Memory B cell (primary cell): Measurements from ENCODE around the gene TULP3.

Experiments used
- ATAC-seq: fragments of 150-1000 bp; cut with Tn5 transposase; 2 replicates; pipeline ENCODE4 v1.10.0; 2021; ENCODE audit warnings: low read depth, mild to moderate bottlenecking, moderate library complexity
- DNase-seq, 2 donors: peaks; one replicate each; pipeline ENCODE4 v3.0.0; 2022; ENCODE audit warnings: low spot score in 2 of 2
- H3K27ac Mint-ChIP-seq: one replicate; pipeline ENCODE4 v1.8.0; 2022; ENCODE audit warnings: mild to moderate bottlenecking, moderate library complexity, mixed read lengths
- H3K27me3 Mint-ChIP-seq: one replicate; pipeline ENCODE4 v1.8.0; 2022; ENCODE audit warnings: mixed read lengths
- H3K36me3 Mint-ChIP-seq: one replicate; pipeline ENCODE4 v1.8.0; 2022; ENCODE audit warnings: mild to moderate bottlenecking, mixed read lengths
- H3K4me1 Mint-ChIP-seq: one replicate; pipeline ENCODE4 v1.8.0; 2022; ENCODE audit warnings: mixed read lengths
- H3K4me3 Mint-ChIP-seq: one replicate; pipeline ENCODE4 v1.8.0; 2022; ENCODE audit warnings: mild to moderate bottlenecking, moderate library complexity, mixed read lengths
- H3K9me3 Mint-ChIP-seq: one replicate; pipeline ENCODE4 v1.8.0; 2022; ENCODE audit warnings: mixed read lengths

TULP3 gene

DNA sequence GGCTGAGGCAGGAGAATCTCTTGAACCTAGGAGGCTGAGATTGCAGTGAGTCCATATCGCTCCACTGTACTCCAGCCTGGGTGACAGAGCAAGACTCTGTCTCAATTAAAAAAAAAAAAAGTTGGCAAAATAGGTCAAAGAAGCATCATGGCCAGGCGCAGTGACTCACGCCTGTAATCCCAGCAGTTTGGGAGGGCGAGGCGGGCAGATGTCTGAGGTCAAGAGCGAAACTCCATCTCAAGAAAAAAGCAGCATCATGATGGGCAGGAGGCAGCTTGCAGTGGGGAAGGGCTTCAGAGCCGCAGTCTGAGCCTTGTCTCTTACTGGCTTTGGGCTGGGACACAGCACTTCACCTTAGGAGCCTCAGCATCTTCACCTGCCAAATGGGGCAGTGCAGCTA is 89.9 kb downstream of the TULP3 start:
- no peaks in the 10 kb centered on the region for H3K4me1 Mint-ChIP-seq
- ATAC-seq (no peak), DNase-seq (no peak)
- H3K27ac Mint-ChIP-seq: no peak overlapping the region
- no peak overlapping the region for H3K4me3 Mint-ChIP-seq
- peaks cover 6% of the 10 kb centered on the region for H3K27me3 Mint-ChIP-seq
- H3K36me3 Mint-ChIP-seq: no peaks in the 10 kb centered on the region
- H3K9me3 Mint-ChIP-seq: no peaks in the 10 kb centered on the region

GRCh38 chr12:2982361-2982760 is 91.7 kb downstream of the TULP3 start:
- H3K36me3 Mint-ChIP-seq: no peaks in the 10 kb centered on the region
- no peak for DNase-seq
- no peak for ATAC-seq
- H3K4me3 Mint-ChIP-seq: no peak overlapping the region
- H3K9me3 Mint-ChIP-seq: no peaks in the 10 kb centered on the region
- H3K4me1 Mint-ChIP-seq: no peaks in the 10 kb centered on the region
- no peak overlapping the region for H3K27ac Mint-ChIP-seq
- peaks cover 4% of the 10 kb centered on the region for H3K27me3 Mint-ChIP-seq

DNA sequence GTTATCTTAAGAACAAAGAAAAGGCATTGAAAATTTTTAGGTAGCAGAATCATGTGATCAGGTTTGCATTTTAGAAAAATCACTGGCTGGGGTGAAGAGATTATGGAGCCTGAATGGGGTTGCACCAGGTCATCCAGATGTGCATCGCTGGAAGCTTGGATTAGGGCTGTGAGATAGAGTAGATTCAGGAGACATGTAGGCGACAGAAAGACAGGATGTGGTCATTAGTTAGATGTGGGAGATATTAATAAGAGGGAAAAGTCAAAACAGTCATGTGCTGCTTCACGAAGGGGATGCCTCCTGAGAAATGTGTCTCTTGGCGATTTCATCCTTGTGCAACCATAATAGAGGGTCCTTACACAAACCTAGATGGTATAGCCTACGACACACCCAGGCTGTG is 93.6 kb downstream of the TULP3 start:
- ATAC-seq (no peak), DNase-seq (no peak)
- Mint-ChIP-seq H3K4me3 (no peak overlapping the region), H3K36me3 (no peaks in the 10 kb centered on the region), H3K27me3 (peaks cover 4% of the 10 kb centered on the region), H3K9me3 (peaks cover 2% of the 10 kb centered on the region), H3K4me1 (no peaks in the 10 kb centered on the region), H3K27ac (no peak overlapping the region)

- ATAC-seq (no peak), DNase-seq (no peak)
- Mint-ChIP-seq H3K27ac (no peak overlapping the region), H3K36me3 (peaks cover 1% of the 10 kb centered on the region), H3K4me1 (no peaks in the 10 kb centered on the region), H3K9me3 (peaks cover 3% of the 10 kb centered on the region), H3K27me3 (peaks cover 4% of the 10 kb centered on the region), H3K4me3 (no peak overlapping the region)
Measured at GRCh38 chr12:2984698-2985097, 94.0 kb downstream of the TULP3 start.

DNA sequence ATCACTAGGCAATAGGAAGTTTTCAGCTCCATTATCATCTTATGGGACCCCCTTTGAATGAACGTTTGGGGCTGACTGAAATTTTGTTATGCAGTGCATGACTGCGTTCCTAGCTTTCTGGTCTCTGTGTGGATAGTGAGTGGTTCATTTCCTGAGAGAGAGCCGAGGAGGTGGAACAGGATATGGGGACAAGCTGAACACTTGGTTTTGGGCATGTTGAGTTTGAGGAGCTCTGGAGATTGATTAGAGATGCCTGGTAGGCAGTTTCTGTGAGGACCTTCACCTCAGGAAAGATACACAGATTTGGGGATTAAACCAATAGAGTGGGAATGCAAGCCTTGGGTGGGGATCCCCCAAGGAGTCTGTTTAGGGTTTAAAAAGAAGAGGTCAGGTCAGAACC is 96.2 kb downstream of the TULP3 start:
- peaks cover 3% of the 10 kb centered on the region for H3K36me3 Mint-ChIP-seq
- DNase-seq (no peak), ATAC-seq (no peak)
- no peak overlapping the region for H3K27ac Mint-ChIP-seq
- H3K4me1 Mint-ChIP-seq: no peaks in the 10 kb centered on the region
- H3K4me3 Mint-ChIP-seq: no peak overlapping the region
- peaks cover 6% of the 10 kb centered on the region for H3K9me3 Mint-ChIP-seq
- peaks cover 4% of the 10 kb centered on the region for H3K27me3 Mint-ChIP-seq

DNA sequence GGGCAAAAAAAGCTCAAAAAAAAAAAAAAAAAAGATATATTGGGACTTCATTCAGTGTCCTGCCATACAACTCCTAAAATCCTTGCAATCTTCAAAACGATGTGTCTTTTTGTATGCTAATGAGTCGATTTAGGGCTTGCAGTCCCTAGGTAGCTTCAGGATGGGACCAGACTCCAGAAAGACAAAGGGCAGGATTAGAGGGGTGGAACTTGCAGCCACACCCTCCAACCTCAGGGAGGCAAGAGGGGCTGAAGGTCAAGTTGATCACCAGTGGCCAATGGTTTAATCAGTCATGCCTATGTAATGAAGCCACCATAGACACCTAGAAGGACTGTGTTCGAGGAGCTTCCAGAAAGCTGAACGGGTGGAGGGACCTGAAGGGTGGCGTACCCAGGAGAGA is 97.8 kb downstream of the TULP3 start:
- ATAC-seq (no peak), DNase-seq (no peak)
- Mint-ChIP-seq H3K9me3 (peaks cover 6% of the 10 kb centered on the region), H3K4me1 (no peaks in the 10 kb centered on the region), H3K4me3 (no peak overlapping the region), H3K27me3 (peaks cover 4% of the 10 kb centered on the region), H3K27ac (no peak overlapping the region), H3K36me3 (peaks cover 3% of the 10 kb centered on the region)
